Lung (tissue), 12 donors: ENCODE results near the gene OTOR. TPM values are rescaled to one million over a fixed set of nuclear protein-coding genes. Genes with fewer than 3 reads are reported as not detected.

Source experiments
- ATAC-seq: fragments of 200-7000 bp; cut with Tn5 transposase; one replicate; pipeline ENCODE4 v1.9.1; 2020; ENCODE audit warnings: moderate number of reproducible peaks; ENCODE audit not compliant: insufficient read depth, low FRiP score
- DNase-seq, 3 donors: peaks; one replicate each; pipeline ENCODE4 v3.0.0-alpha.2; 2013 to 2017
- H3K27ac ChIP-seq, 2 donors: one replicate each; pipeline ENCODE4 v1.5.1; 2013; ENCODE audit warnings: mild to moderate bottlenecking in 2 of 2, moderate library complexity in 2 of 2, control low read depth in 1 of 2, inconsistent platforms in 1 of 2, low read depth in 1 of 2, low read length in 1 of 2
- H3K27me3 ChIP-seq, 3 donors: one replicate each; pipeline ENCODE4 v1.5.1; 2013; ENCODE audit warnings: low read length in 2 of 3; ENCODE audit not compliant: control insufficient read depth in 3 of 3, insufficient read depth in 3 of 3
- H3K36me3 ChIP-seq, 4 donors: one replicate each; pipeline ENCODE4 v1.5.1; 2013; ENCODE audit warnings: low read length in 4 of 4, mild to moderate bottlenecking in 1 of 4, moderate library complexity in 1 of 4; ENCODE audit not compliant: control insufficient read depth in 4 of 4, insufficient read depth in 4 of 4
- H3K4me1 ChIP-seq, 5 donors: one replicate each; pipeline ENCODE4 v1.5.1; 2013; ENCODE audit warnings: low read length in 5 of 5, mild to moderate bottlenecking in 2 of 5, moderate library complexity in 1 of 5; ENCODE audit not compliant: control insufficient read depth in 5 of 5, insufficient read depth in 5 of 5
- H3K4me3 ChIP-seq: one replicate; pipeline ENCODE4 v1.5.1; 2013; ENCODE audit warnings: mild to moderate bottlenecking, control low read depth, moderate library complexity
- H3K9ac ChIP-seq, 2 donors: one replicate each; pipeline ENCODE4 v1.5.1; 2013; ENCODE audit warnings: low read length in 2 of 2, control low read depth in 1 of 2; ENCODE audit not compliant: insufficient read depth in 1 of 2
- H3K9me3 ChIP-seq, 4 donors: one replicate each; pipeline ENCODE4 v1.5.1; 2013; ENCODE audit warnings: low read length in 3 of 4, mild to moderate bottlenecking in 1 of 4, moderate library complexity in 1 of 4; ENCODE audit not compliant: control insufficient read depth in 4 of 4, insufficient read depth in 3 of 4
- WGBS, 2 donors: extraction: QIAGEN DNeasy Blood & Tissue Kit; methylation state at CpG; one replicate each; pipeline ENCODE4 v1.1.7; 2013; 5-methylcytosine and 5-hydroxymethylcytosine counted together
- polyA plus RNA-seq, 2 donors: library from polyadenylated mRNA; stranded (reverse); fragments of 200-250 nt; gene quantifications; one replicate each; pipeline ENCODE4 v1.2.1, GENCODE V29; 2013
- total RNA-seq, 2 donors: library from RNA; depleted of rRNA in 1 of 2; stranded (reverse); fragments of >200 nt in 1 of 2; gene quantifications; one replicate each; pipeline ENCODE4 v1.2.1, GENCODE V29; 2014 to 2021
- TF ChIP-seq, protein P1 (sequence below): IDR thresholded peaks from 2 replicates; pipeline ENCODE4 v1.5.1; 2012; ENCODE audit warnings: mild to moderate bottlenecking; ENCODE audit errors: control extremely low read depth, extremely low read depth
- donor health status: control.
- donor health status: control.
- donor health status: Bipolar disorder and iron deficiency.
- donor health status: healthy.
- donor health status: DM: yes; HTN: yes; CAD: no.

OTOR gene
- total and polyA plus RNA-seq, 4 donors: not detected

DNA sequence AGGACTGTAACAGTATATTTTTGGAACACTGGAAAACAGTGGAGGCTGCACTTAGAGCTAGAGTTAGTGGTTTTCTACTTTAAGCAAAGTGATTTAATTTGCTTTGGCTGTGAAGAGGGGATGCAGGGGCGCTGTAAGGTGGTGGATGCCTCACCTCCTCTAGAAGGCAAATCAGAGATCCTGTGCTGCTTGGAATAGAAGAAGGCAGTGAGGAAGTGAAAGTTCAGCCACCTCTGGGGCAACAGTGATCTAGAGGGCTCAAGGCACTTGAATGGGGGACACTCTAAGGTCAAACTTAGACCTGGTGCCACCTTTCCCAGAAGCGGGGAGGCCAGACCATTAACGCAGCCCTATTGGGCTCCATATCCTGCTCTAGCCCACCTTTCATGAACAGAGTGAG lies 37.4 kb upstream of the OTOR start:
- no peak overlapping the region for H3K4me3 ChIP-seq
- no peak overlapping the region for H3K27ac ChIP-seq
- no peak overlapping the region for H3K9ac ChIP-seq
- no peaks in the 10 kb centered on the region for H3K27me3 ChIP-seq
- peaks cover 0 to 2% (median 0%) of the 10 kb centered on the region in 4 donors for H3K9me3 ChIP-seq
- DNase-seq (no peak), ATAC-seq (no peak)
- WGBS, 2 donors: 93 to 96% methylated on average over 3 of the region's 3 CpGs
- no peaks in the 10 kb centered on the region for H3K4me1 ChIP-seq
- H3K36me3 ChIP-seq: no peaks in the 10 kb centered on the region
- TF ChIP-seq, protein P1, sequence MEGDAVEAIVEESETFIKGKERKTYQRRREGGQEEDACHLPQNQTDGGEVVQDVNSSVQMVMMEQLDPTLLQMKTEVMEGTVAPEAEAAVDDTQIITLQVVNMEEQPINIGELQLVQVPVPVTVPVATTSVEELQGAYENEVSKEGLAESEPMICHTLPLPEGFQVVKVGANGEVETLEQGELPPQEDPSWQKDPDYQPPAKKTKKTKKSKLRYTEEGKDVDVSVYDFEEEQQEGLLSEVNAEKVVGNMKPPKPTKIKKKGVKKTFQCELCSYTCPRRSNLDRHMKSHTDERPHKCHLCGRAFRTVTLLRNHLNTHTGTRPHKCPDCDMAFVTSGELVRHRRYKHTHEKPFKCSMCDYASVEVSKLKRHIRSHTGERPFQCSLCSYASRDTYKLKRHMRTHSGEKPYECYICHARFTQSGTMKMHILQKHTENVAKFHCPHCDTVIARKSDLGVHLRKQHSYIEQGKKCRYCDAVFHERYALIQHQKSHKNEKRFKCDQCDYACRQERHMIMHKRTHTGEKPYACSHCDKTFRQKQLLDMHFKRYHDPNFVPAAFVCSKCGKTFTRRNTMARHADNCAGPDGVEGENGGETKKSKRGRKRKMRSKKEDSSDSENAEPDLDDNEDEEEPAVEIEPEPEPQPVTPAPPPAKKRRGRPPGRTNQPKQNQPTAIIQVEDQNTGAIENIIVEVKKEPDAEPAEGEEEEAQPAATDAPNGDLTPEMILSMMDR: no peak

DNA sequence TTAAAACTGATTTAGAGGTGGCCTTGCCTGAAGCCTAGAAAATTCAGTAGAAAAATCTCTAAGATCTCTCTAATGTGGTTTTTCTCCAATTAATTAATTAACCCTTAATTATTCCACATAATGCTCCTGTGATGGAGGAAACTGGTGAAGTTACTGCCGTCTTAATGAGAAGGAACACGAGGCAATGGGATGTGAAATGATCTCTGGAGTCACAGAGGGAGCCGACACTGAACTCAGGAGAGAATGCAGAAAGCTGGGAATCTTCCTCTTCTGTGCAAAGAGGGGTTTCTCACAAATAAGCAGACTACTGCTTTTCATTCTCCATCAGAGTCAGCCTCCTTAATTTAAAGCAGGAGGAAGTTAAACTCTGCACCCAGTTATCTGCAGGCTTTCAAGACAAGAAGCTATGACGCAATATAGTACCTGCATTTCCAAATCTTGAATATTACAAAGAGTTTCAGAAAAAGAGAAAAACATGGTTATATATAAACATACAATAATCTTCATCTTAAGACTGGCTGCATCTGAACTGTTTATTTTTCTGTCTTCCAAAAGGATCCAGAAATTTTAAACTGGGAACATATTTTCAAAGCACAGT lies 36.4 kb upstream of the OTOR start:
- no peak overlapping the region for H3K9ac ChIP-seq
- H3K27ac ChIP-seq: no peak overlapping the region
- 71 to 72% methylated on average over 4 of the region's 4 CpGs for WGBS, 2 donors
- H3K36me3 ChIP-seq: no peaks in the 10 kb centered on the region
- no peaks in the 10 kb centered on the region for H3K27me3 ChIP-seq
- no peak overlapping the region for H3K4me3 ChIP-seq
- no peaks in the 10 kb centered on the region for H3K9me3 ChIP-seq
- DNase-seq (no peak), ATAC-seq (no peak)
- TF ChIP-seq, protein P1: no peak
- H3K4me1 ChIP-seq: no peaks in the 10 kb centered on the region

DNA sequence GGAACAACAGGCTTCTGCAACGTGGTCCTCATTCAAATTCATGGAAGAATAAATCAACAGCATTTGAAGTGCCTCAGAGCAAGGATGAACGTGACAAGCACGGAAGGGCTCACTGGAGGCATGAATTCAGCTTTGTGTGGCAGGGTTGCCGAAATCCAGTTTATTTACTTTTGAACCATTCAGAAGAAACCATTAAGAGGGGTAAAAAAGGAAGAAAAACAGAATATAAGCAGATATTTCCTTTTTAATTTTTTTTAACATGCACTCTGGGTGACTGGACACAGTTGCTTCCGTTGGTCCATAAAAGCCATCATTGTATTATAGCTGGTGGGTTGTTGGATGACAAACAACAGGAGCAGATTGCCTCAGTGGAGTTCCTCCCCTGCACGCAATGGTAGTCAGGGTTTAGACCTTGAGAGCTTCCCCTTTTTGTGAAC lies 35.6 kb upstream of the OTOR start:
- Histone ChIP-seq H3K27me3 (no peaks in the 10 kb centered on the region), H3K9ac (no peak overlapping the region), H3K36me3 (no peaks in the 10 kb centered on the region), H3K4me1 (no peaks in the 10 kb centered on the region), H3K27ac (no peak overlapping the region), H3K4me3 (no peak overlapping the region), H3K9me3 (no peaks in the 10 kb centered on the region)
- no peak for ATAC-seq
- 63 to 67% methylated on average over 6 of the region's 6 CpGs for WGBS, 2 donors
- TF ChIP-seq, protein P1: no peak
- no peak for DNase-seq

DNA sequence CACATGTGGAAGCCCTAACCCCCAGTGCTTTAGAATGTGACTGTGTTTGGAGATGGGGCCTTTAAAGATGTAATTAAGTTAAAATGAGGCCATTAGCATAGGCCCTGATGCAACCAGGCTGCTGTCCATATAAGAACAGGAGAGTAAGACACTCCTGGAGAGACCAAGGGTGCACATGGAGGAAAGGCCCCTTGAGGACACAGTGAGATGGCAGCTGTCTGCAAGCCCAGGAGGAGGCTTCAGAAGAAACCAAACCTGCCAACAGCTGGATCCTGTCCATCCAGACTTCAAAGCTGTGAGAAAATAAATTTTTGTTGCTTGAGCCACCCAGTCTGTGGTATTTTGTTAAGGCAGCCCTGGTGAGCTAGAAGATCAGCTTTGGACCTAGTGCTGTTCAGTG lies 35.1 kb upstream of the OTOR start:
- TF ChIP-seq, protein P1: no peak
- Histone ChIP-seq H3K27ac (no peak overlapping the region), H3K9ac (no peak overlapping the region), H3K4me1 (no peaks in the 10 kb centered on the region), H3K4me3 (no peak overlapping the region), H3K27me3 (no peaks in the 10 kb centered on the region), H3K9me3 (no peaks in the 10 kb centered on the region), H3K36me3 (no peaks in the 10 kb centered on the region)
- ATAC-seq (no peak), DNase-seq (no peak)
